Gastrocnemius medialis (tissue), 4 donors: ENCODE measurements around the gene ABL1.

Experiments used
- POLR2A ChIP-seq, 2 donors: fragments of 450-650 bp; IDR thresholded peaks; one replicate each; pipeline ENCODE4 v1.6.1; 2017; ENCODE audit warnings: antibody characterized with exemption in 2 of 2, mild to moderate bottlenecking in 2 of 2, moderate library complexity in 2 of 2
- TF ChIP-seq, protein P1 (sequence below), 5 experiments: fragments of 450-650 bp in 3 of 5; fragments of 200-600 bp in 2 of 5; sonication (generic) in 2 of 5; IDR thresholded peaks in 4 of 5; conservative IDR thresholded peaks in 1 of 5; 1 replicate in 4 of 5; 2 replicates in 1 of 5; pipeline ENCODE4 v1.5.1; 2016 to 2019; ENCODE audit warnings: antibody characterized with exemption in 5 of 5, mild to moderate bottlenecking in 3 of 5, moderate library complexity in 3 of 5

DNA sequence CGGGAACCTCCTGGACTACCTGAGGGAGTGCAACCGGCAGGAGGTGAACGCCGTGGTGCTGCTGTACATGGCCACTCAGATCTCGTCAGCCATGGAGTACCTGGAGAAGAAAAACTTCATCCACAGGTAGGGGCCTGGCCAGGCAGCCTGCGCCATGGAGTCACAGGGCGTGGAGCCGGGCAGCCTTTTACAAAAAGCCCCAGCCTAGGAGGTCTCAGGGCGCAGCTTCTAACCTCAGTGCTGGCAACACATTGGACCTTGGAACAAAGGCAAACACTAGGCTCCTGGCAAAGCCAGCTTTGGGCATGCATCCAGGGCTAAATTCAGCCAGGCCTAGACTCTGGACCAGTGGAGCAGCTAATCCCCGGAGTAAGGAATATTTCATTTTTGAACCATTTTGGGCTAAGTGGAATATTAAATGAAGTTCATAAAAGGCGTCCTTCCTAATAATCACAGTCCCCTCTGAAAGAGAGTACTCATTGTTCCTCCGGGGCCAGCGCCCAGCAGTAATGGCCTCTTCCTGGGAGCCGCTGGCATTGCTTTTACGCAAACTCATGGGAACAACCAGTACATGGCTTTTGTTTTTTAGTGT is 38.0 kb downstream of the ABL1 start:
- TF ChIP-seq, protein P1, sequence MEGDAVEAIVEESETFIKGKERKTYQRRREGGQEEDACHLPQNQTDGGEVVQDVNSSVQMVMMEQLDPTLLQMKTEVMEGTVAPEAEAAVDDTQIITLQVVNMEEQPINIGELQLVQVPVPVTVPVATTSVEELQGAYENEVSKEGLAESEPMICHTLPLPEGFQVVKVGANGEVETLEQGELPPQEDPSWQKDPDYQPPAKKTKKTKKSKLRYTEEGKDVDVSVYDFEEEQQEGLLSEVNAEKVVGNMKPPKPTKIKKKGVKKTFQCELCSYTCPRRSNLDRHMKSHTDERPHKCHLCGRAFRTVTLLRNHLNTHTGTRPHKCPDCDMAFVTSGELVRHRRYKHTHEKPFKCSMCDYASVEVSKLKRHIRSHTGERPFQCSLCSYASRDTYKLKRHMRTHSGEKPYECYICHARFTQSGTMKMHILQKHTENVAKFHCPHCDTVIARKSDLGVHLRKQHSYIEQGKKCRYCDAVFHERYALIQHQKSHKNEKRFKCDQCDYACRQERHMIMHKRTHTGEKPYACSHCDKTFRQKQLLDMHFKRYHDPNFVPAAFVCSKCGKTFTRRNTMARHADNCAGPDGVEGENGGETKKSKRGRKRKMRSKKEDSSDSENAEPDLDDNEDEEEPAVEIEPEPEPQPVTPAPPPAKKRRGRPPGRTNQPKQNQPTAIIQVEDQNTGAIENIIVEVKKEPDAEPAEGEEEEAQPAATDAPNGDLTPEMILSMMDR (IDR thresholded peaks at IDR 0.05 in 4 of 5, conservative IDR thresholded peaks at IDR 0.05 in 1 of 5), result no peak
- TF ChIP-seq POLR2A (IDR thresholded peaks at IDR 0.05), result no peak
